ENCODE measurements around the gene RAI1. TPM values are rescaled to one million over a fixed set of nuclear protein-coding genes. Genes with fewer than 3 reads are reported as not detected.

Gene RAI1
- total and polyA plus RNA-seq, 2 of the 13 experiments (the other 11 are each of a cell fraction or from before 2014, with no cell fraction given) = 3.4 to 5.2 TPM

GRCh38 chr17:17752089-17752820, 71.0 kb downstream of the RAI1 start (continued):
- TF ChIP-seq SP1 (IDR thresholded peaks at IDR 0.05) = no peak
- TF ChIP-seq SP1 (CRISPR knock-in tag; IDR thresholded peaks at IDR 0.05) = peak; percentile 73
- TF ChIP-seq SRF (IDR thresholded peaks at IDR 0.05; ENCODE audit: low read depth, low read length) = 0 out of 2 replicates have a peak, but pooled peaks have one; percentile 7
- no peak for TF ChIP-seq ZMAT3 (CRISPR knock-in tag; conservative IDR thresholded peaks at IDR 0.05)
- no peak for TF ChIP-seq ZNF253 (CRISPR knock-in tag; IDR thresholded peaks at IDR 0.05; ENCODE audit: borderline replicate concordance)
- TF ChIP-seq POLR2AphosphoS5 (IDR thresholded peaks at IDR 0.05; ENCODE audit: low read depth, low read length) = peak; percentile 31; the same call in 1 of the 2 replicates
- TF ChIP-seq GATAD1 (CRISPR knock-in tag; IDR thresholded peaks at IDR 0.05) = no peak
- no peak for TF ChIP-seq ZNF746 (CRISPR knock-in tag; IDR thresholded peaks at IDR 0.05)
- no peak for TF ChIP-seq POLR2AphosphoS2 (IDR thresholded peaks at IDR 0.05; ENCODE audit: low read depth, low read length)
- no peak for TF ChIP-seq ZIK1 (CRISPR knock-in tag; IDR thresholded peaks at IDR 0.05; ENCODE audit: borderline replicate concordance, low read depth)
- no peak for TF ChIP-seq ZNF770 (CRISPR knock-in tag; IDR thresholded peaks at IDR 0.05)
- peak; percentile 51; the same call in 1 of the 2 replicates for TF ChIP-seq SP2 (CRISPR knock-in tag; IDR thresholded peaks at IDR 0.05)
- no peak for TF ChIP-seq ZNF251 (CRISPR knock-in tag; IDR thresholded peaks at IDR 0.05)
- TF ChIP-seq EED (CRISPR knock-in tag; IDR thresholded peaks at IDR 0.05) = no peak
- TF ChIP-seq RFXAP (CRISPR knock-in tag; IDR thresholded peaks at IDR 0.05; ENCODE audit: borderline replicate concordance) = peak; percentile 66; the same call in 1 of the 2 replicates
- TF ChIP-seq THRA (CRISPR knock-in tag; IDR thresholded peaks at IDR 0.05; ENCODE audit: borderline replicate concordance) = no peak
- no peak for TF ChIP-seq KDM4B (CRISPR knock-in tag; IDR thresholded peaks at IDR 0.05)
- TF ChIP-seq THAP11 (CRISPR knock-in tag; IDR thresholded peaks at IDR 0.05) = peak; percentile 57
- no peak for TF ChIP-seq RFX5 (IDR thresholded peaks at IDR 0.05; ENCODE audit: low read depth, low read length)
- peak; percentile 79 for TF ChIP-seq NFYC (CRISPR knock-in tag; IDR thresholded peaks at IDR 0.05)
- no peak for TF ChIP-seq MIER2 (CRISPR knock-in tag; IDR thresholded peaks at IDR 0.05)
- TF ChIP-seq SP4 (CRISPR knock-in tag; IDR thresholded peaks at IDR 0.05) = peak; percentile 84
- TF ChIP-seq, protein P1, sequence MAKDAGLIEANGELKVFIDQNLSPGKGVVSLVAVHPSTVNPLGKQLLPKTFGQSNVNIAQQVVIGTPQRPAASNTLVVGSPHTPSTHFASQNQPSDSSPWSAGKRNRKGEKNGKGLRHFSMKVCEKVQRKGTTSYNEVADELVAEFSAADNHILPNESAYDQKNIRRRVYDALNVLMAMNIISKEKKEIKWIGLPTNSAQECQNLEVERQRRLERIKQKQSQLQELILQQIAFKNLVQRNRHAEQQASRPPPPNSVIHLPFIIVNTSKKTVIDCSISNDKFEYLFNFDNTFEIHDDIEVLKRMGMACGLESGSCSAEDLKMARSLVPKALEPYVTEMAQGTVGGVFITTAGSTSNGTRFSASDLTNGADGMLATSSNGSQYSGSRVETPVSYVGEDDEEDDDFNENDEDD (CRISPR knock-in tag; IDR thresholded peaks at IDR 0.05; ENCODE audit: borderline replicate concordance) = peak; percentile 9; the same call in 1 of the 2 replicates
- no peak for TF ChIP-seq BCL3 (CRISPR knock-in tag; IDR thresholded peaks at IDR 0.05)
- 0 out of 2 replicates have a peak, but pooled peaks have one; percentile 9 for TF ChIP-seq ERF (CRISPR knock-in tag; IDR thresholded peaks at IDR 0.05)
- TF ChIP-seq ELF3 (CRISPR knock-in tag; IDR thresholded peaks at IDR 0.05) = no peak
- no peak for TF ChIP-seq ZNF292 (CRISPR knock-in tag; IDR thresholded peaks at IDR 0.05; ENCODE audit: borderline replicate concordance, low read depth)

All from HepG2 (cell line).